GM12892 (cell line): ENCODE data around the gene SIX5.

Source experiments
- POLR2A ChIP-seq: IDR thresholded peaks from 2 replicates; pipeline ENCODE4 v1.6.1; 2011; ENCODE audit warnings: low read depth, low read length, control low read depth
- POLR2AphosphoS5 ChIP-seq: IDR thresholded peaks from 2 replicates; pipeline ENCODE4 v1.6.1; 2011; ENCODE audit warnings: low read depth, low read length, control low read depth

DNA sequence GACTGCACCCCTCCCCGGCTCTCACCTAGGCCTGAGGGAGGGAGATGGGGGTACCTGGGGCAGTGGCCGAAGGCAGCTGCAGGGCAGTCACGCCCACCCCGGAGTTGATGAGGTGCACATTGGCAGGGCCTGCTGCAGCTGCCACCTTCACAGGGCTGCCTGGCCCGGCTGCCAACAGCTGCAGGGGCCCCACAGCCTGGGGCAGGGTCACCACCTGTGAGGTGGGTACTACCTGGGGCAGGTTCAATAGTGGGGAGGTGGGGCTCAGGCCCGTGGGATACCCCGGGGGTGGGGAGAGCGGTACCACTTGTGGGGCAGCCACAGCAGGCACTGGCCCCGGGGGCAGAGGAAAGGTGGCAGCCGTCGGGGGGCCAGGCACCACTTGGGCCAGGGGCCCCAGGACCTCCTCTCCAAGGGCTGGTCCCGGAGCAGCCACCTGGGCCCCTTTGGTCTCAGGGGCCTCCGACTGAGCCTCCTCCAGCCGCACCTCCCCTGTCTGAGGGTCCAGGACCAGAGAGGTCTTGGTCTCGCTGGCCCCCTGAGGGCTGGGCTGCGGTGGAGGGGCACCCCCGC, 2.7 kb downstream of the SIX5 start:
- TF ChIP-seq POLR2A = no peak
- TF ChIP-seq POLR2AphosphoS5 = no peak
